Activated CD4-positive, alpha-beta T cell treated with anti-CD3 and anti-CD28 coated beads, Interleukin-2, amount 10 ng/mL, durations not matched to agents 7 days and 5 days (primary cell): Measurements from ENCODE around the gene NFATC2. TPM values are rescaled to one million over a fixed set of nuclear protein-coding genes. Genes with fewer than 3 reads are reported as not detected.
"Not testable (repeated sequence)": the region's sequence is repeated elsewhere in the genome, so short reads cannot be mapped to it uniquely, and the experiment has no call there.

ENCODE experiments used
- CTCF ChIA-PET: fragments of 350-600 bp; sonication (Branson Sonifier 250); formaldehyde crosslinking; loops from one replicate; lab custom pipeline; 2021; ENCODE audit warnings: antibody characterized with exemption; lab: Charles Lee
- POLR2A ChIA-PET: fragments of 350-600 bp; sonication (Branson Sonifier 250); formaldehyde crosslinking; loops from one replicate; lab custom pipeline; 2021; ENCODE audit warnings: antibody characterized with exemption; lab: Charles Lee
- DNase-seq: peaks from one replicate; pipeline ENCODE4 v3.0.0-alpha.2; 2020
- H3K27ac Mint-ChIP-seq: one replicate; pipeline ENCODE4 v1.8.0; 2021; ENCODE audit warnings: mild to moderate bottlenecking, moderate library complexity, mixed read lengths
- H3K27me3 Mint-ChIP-seq: one replicate; pipeline ENCODE4 v1.8.0; 2021; ENCODE audit warnings: mixed read lengths
- H3K36me3 Mint-ChIP-seq: one replicate; pipeline ENCODE4 v1.8.0; 2021; ENCODE audit warnings: low read depth, mixed read lengths
- H3K4me1 Mint-ChIP-seq: one replicate; pipeline ENCODE4 v1.8.0; 2021; ENCODE audit warnings: mixed read lengths
- H3K4me3 Mint-ChIP-seq: one replicate; pipeline ENCODE4 v1.8.0; 2021; ENCODE audit warnings: mild to moderate bottlenecking, moderate library complexity, mixed read lengths
- H3K9me3 Mint-ChIP-seq: one replicate; pipeline ENCODE4 v1.8.0; 2021; ENCODE audit warnings: mixed read lengths
- total RNA-seq, 2 experiments: library from RNA; stranded (reverse); gene quantifications; one replicate each; pipeline ENCODE4 v1.2.3, GENCODE V29; 2021

Gene NFATC2
- total RNA-seq, 2 experiments from 2014 or later, result 62.0 to 68.8 TPM

DNA sequence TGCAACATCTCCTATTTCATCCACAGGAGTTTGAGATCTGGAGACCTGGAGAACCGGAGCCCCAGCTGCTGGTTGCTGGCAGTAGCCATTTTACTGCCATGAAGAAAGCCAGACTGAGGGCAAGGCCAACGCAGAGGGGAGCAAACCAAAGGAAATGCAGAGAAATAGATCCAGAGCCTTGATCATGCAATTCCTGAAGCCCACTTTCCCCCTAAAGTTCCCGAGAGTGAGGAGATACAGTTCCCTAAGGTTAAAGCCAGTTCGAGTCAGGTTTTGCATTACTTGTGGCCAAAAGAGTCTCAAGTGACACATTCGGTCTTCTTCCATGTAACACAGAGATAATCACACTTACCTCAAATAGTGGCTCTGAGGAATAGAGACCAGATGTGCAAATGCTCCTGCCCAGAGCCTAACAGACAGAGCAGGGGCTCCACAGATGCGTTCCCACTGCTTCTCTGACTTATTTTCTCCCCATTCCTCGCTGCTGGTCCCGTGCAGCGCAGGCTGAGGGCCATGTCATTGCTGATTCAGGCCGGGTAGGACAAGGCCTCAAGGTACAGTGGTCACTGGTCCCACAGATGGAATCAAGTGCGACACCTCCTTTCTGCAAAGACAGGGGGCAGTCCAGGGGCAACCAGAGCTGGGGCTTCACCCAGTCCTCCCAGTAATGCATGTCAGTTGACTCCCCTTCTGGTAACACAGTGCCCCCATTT, 35.1 kb upstream of the NFATC2 start:
- Mint-ChIP-seq H3K27ac (no peak overlapping the region), H3K4me3 (no peak overlapping the region), H3K27me3 (no peaks in the 10 kb centered on the region), H3K36me3 (no peaks in the 10 kb centered on the region), H3K4me1 (no peaks in the 10 kb centered on the region), H3K9me3 (peaks cover 6% of the 10 kb centered on the region)
- no peak for DNase-seq
- CTCF ChIA-PET, result no interaction called here
- POLR2A ChIA-PET, result no interaction called here

DNA sequence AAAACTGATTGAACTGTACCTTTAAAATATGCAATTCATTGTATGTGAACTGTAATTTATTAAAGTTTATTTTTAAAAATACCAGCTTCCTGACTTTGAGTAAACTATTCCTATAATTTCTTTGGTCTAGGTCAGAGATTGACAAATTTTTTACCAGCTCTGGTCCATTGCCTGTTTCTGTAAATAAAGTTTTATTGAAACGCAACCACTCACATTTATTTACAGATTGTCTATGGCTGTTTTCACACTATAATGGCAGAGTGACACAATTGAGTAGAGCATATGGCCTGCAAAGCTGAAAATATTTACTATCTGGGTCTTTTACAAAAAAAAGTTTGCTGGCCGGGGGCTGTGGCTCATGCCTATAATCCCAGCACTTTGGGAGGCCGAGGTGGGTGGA, 33.0 kb upstream of the NFATC2 start:
- Mint-ChIP-seq H3K4me3 (no peak overlapping the region), H3K4me1 (no peaks in the 10 kb centered on the region), H3K9me3 (peaks cover 8% of the 10 kb centered on the region), H3K27ac (no peak overlapping the region), H3K36me3 (no peaks in the 10 kb centered on the region), H3K27me3 (no peaks in the 10 kb centered on the region)
- no peak for DNase-seq
- ChIA-PET POLR2A (no interaction called here), CTCF (no interaction called here)

DNA sequence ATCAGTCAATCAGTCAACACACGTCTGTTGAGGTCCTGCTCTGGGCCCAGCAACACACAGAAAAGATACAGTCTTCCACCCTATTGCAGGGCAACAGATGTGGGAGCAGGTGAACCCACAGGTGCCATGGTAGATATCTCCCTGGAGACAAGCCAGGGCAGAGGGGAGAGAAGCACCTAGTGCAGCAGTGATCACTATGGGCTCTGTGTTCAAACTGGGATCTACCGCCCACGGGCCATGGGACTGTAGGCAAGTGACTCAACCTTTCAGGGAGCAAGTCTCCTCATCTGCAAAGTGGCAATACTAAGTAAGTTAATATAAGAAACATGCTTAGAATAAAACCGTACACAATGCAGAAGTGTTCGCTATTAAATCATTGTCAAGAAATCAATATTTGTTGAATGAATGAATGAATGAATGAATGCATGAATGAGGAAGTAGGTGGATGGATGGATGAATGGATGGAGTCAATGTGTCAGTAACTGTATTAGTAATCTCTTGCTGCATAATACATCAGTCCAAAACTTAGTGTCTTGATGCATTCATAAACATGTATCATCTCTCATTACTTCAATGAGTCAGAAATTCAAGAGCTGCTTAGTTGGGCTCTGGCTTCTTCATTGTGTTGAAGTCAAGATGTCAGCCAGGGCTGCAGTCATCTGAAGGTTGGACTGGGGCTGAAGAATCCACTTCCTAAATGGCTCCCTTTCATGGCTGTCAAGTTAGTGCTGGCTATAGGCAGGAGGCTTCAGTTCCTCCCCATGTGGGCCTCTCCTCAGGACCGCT, 31.9 kb upstream of the NFATC2 start:
- peaks cover 1% of the 10 kb centered on the region for H3K27me3 Mint-ChIP-seq
- H3K4me1 Mint-ChIP-seq, result no peaks in the 10 kb centered on the region
- no peaks in the 10 kb centered on the region for H3K36me3 Mint-ChIP-seq
- no peak overlapping the region for H3K27ac Mint-ChIP-seq
- ChIA-PET CTCF (interaction anchor here (1.5 kb wide), 1 partner anchor 20 kb away, joined by 3 read pairs; no protein-coding TSS in a partner anchor), POLR2A (no interaction called here)
- H3K4me3 Mint-ChIP-seq, result no peak overlapping the region
- peaks cover 9% of the 10 kb centered on the region for H3K9me3 Mint-ChIP-seq
- no peak for DNase-seq

DNA sequence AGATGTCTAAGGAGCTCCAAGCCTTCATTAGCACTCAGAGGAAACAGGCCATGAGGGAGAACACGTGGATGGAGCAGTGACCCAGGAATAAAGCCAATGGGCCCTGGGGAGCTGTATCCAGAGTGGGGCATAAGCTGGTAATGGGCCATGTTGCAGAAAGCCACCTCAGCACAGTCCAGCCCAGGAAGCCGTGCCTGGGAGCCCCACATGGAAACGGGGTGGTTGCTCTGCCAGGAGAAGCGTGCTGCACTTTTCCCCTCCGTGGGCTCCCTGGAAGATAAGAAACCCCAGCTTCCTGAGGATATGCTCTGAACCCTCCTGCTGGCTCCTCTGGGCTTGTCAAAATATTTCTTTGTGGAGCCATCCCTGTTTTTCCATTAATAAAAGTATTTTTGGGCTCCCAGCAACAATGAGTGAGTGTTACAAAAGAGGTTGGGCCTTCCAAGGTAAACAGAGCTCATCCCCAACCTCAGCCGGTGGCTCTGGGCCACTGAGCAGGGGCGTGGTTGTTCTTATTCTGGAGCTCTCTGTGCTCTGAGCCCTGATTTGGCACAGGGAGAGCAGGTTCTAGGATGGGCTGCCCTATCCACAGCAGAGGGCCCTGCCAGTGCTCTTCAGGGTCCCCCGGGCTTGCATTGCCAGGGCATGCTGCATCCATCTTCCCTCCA, 31.2 kb upstream of the NFATC2 start:
- no peak overlapping the region for H3K27ac Mint-ChIP-seq
- POLR2A ChIA-PET, result no interaction called here
- peaks cover 12% of the 10 kb centered on the region for H3K9me3 Mint-ChIP-seq
- DNase-seq, result no peak
- no peaks in the 10 kb centered on the region for H3K4me1 Mint-ChIP-seq
- peaks cover 4% of the 10 kb centered on the region for H3K27me3 Mint-ChIP-seq
- H3K4me3 Mint-ChIP-seq, result no peak overlapping the region
- no peaks in the 10 kb centered on the region for H3K36me3 Mint-ChIP-seq
- CTCF ChIA-PET, result interaction anchor here (1.5 kb wide), 1 partner anchor 21 kb away, joined by 3 read pairs; no protein-coding TSS in a partner anchor

DNA sequence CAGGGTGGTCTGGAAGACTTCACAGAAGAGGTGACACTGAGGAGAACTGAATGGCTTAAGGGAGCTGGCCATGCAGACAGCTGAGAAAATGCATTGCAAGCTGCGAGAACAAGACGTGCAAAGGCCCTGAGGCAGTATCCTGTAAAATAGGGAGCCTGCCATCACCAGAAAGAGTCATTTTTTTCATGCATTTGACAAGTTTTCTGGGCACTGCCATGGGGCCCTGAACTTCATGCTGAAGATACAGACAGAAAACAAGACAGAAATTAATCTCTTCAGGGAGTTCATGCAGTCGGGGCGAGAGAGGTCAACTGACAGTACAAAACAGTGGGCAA, 28.9 kb upstream of the NFATC2 start:
- Mint-ChIP-seq H3K4me1 (no peaks in the 10 kb centered on the region), H3K27me3 (peaks cover 14% of the 10 kb centered on the region), H3K4me3 (no peak overlapping the region), H3K27ac (no peak overlapping the region), H3K36me3 (no peaks in the 10 kb centered on the region), H3K9me3 (peaks cover 14% of the 10 kb centered on the region)
- DNase-seq, result no peak
- CTCF ChIA-PET, result interaction anchor here (1.0 to 1.2 kb wide), 2 partner anchors 10 to 25 kb away, joined by 3 read pairs; no protein-coding TSS in a partner anchor
- POLR2A ChIA-PET, result no interaction called here

DNA sequence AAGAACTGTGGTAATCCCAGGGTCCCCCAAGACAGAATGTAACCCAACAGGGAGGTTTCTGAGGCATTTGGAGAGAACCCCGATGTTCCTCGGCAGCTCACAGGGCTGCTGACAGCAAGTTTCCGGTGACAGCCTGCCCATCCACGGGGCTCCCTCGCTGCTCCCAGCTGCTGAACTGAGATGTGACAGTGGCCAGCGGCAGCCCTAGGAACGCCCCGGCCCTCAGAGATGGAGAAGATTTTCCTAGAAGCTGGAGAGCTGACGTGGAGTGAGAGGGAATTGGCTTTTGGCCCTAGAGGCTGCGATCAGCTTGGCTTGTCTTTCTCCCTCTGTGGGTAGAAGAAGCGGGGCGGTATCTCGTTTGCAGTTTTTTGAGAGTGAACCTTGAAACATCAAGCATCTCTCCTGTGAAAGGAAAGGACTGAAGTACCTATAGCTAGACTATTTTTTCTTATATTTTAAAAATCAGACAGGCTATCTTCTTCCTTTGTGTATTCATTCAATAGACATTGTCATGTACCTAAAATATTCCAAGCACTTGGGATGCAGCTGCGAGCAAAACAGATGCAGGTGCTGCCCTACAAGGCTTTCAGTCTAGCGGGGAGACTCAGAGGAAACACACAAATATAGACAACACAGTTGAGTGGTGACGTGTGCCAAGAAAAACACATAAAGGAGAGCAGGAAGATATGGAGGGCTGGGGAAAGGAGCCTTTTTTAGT, 28.4 kb upstream of the NFATC2 start:
- no peak for DNase-seq

DNA sequence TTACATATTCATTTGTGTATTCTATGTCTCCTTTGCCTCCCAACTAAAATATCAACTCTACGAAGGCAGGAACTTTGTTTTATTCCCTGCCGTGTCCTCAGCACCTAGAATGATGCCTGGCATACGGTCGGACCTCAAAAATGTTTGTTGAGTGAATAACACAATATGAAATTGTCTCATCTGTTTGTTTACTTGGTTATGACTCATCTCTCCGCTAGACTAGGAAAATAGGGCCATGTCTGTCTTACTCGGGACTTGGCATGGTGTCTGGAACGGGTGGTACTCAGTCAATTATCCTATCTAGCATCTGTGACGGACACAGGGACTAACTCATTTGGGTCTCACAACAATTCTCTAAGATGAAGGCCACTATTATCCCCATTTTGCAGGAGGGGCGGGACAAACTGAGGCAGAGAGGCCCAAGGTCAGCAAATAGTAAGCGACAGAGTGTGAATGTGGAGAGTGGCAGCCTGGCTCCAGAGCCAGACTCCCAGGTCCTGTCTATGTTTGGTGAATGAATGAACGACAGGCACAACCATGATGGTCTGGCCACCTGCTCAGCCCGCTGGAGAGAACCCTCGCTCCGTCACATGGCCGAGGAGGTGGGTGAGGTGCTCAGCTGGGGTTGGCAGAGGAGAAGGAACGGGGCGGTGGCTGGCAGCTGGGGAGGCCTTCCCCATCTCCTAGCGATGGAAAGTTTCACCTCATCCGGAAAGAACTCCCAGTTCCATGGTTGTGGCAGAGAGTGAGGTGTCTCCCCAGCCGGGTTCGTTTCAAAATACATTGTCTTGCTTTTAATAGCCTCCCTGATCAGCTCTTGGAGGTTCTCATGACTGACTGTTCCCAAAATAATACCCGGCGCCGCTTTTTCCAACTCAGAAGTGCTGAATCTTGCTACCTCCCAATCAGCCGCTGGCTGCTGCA, 27.6 kb upstream of the NFATC2 start:
- ChIA-PET POLR2A (no interaction called here), CTCF (interaction anchor here (0.7 to 1.2 kb wide), 2 partner anchors 11 to 28 kb away, joined by 3 read pairs; no protein-coding TSS in a partner anchor)
- H3K9me3 Mint-ChIP-seq, result peaks cover 14% of the 10 kb centered on the region
- H3K27me3 Mint-ChIP-seq, result peaks cover 20% of the 10 kb centered on the region
- H3K36me3 Mint-ChIP-seq, result no peaks in the 10 kb centered on the region
- DNase-seq, result no peak
- H3K4me1 Mint-ChIP-seq, result no peaks in the 10 kb centered on the region
- no peak overlapping the region for H3K27ac Mint-ChIP-seq
- H3K4me3 Mint-ChIP-seq, result no peak overlapping the region

More for the DNA sequence above, 28.4 kb upstream of the NFATC2 start:
- ChIA-PET CTCF (interaction anchor here (0.7 to 1.2 kb wide), 3 partner anchors 10 to 27 kb away, joined by 3 read pairs; no protein-coding TSS in a partner anchor), POLR2A (no interaction called here)
- Mint-ChIP-seq H3K9me3 (peaks cover 14% of the 10 kb centered on the region), H3K27ac (no peak overlapping the region), H3K4me3 (no peak overlapping the region), H3K27me3 (peaks cover 19% of the 10 kb centered on the region), H3K36me3 (no peaks in the 10 kb centered on the region), H3K4me1 (no peaks in the 10 kb centered on the region)

DNA sequence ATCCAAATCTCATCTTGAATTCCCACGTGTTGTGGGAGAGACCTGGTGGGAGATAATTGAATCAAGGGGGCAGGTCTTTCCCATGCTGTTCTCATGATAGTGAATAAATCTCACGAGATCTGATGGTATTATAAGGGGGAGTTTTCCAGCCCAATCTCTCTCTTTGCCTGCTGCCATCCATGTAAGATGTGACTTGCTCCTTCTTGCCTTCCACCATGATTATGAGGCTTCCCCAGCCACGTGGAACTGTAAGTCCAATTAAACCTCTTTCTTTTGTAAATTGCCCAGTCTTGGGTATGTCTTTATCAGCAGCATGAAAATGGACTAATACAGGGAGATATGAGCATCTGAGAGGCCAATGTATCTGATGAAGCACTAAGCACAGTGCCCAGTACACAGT, 26.0 kb upstream of the NFATC2 start:
- H3K27me3 Mint-ChIP-seq, result peaks cover 31% of the 10 kb centered on the region
- DNase-seq, H3K4me3 Mint-ChIP-seq, H3K36me3 Mint-ChIP-seq, CTCF ChIA-PET, H3K4me1 Mint-ChIP-seq, H3K27ac Mint-ChIP-seq, POLR2A ChIA-PET, H3K9me3 Mint-ChIP-seq: not testable (repeated sequence)

DNA sequence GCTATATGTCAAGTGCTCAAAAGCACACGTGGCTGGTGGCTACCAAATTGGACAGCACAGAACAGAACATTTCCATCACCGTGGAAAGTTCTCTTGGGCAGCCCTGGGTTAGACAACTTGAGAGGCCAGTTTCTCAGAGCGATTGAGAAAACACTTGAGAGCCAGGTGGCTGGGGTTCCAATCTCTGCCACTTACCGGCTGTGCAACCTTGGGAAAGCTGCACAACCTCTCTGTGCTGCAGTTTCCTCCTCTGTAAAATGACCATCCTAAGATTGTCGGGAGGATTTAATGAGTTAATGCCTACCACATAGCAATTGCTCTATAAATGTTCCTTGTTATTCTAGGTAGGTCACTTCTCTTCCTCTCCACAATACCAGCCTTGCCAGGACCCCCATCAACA, 25.1 kb upstream of the NFATC2 start:
- Mint-ChIP-seq H3K36me3 (no peaks in the 10 kb centered on the region), H3K4me3 (no peak overlapping the region), H3K4me1 (peaks cover 12% of the 10 kb centered on the region), H3K9me3 (peaks cover 7% of the 10 kb centered on the region), H3K27ac (no peak overlapping the region), H3K27me3 (peaks cover 40% of the 10 kb centered on the region)
- ChIA-PET CTCF (interaction anchor here (1.2 kb wide), 1 partner anchor 26 kb away, joined by 4 read pairs; no protein-coding TSS in a partner anchor), POLR2A (no interaction called here)
- DNase-seq, result no peak

DNA sequence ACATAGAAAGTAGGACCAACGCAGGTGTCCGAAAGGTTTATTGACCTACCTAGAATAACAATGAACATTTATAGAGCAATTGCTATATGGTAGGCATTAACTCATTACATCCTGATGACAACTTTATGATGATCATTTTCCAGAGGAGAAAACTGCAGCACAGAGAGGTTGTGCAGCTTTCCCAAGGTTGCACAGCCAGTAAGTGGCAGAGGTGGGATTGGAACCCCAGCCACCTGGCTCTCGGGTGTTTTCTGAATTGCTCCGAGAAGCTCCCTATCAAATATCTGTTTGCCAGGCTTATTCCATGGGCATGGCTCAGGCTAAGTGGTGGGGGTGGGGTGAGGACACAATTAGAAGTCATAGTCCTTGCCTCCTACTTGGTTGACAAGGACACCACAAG, 24.1 kb upstream of the NFATC2 start:
- peaks cover 17% of the 10 kb centered on the region for H3K4me1 Mint-ChIP-seq
- POLR2A ChIA-PET, result no interaction called here

DNA sequence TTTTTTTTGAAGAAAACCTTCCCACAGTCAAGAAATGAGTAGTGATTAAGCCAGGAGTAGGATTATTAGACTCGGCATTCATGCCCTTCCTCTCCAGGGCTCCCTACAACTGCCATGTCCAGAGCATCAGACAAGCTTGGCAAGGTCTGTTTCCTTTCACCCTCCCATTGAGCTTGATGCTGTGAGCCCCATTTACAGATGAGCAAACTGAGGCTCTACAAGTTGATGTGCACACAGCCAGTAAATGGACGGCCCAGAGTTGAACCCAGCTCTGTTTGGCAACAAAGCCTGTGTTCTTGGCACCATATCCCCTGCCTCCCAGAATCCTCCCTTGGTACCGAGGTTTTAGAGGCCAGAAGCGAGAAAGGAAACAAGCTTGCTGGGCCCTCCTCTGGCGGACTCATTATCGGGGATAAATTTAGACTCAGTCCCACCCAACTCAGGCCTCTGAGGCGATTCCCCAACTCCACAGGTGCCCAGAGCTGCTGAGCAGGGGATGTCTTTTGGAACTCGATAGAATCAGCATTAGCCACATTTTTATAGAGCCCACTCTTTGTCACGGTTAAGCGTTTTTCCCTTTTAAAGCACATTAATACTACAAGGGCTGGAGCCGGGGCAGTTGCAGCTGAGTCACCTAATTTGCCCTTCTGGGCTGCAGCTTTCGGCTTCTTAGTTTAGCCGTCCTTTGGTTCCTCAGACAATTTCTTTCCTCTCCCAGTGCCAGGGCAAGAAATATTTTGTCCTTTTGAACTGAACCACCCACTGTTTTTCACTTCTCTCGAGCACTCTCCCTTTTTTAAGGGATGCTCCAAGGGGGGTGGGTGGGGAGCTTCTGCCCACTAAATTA, 23.0 kb upstream of the NFATC2 start:
- CTCF ChIA-PET, result interaction anchor here (0.9 kb wide), 1 partner anchor 167 kb away, joined by 3 read pairs; no protein-coding TSS in a partner anchor
- H3K9me3 Mint-ChIP-seq, result peaks cover 6% of the 10 kb centered on the region
- H3K4me3 Mint-ChIP-seq, result no peak overlapping the region
- H3K27me3 Mint-ChIP-seq, result peaks cover 57% of the 10 kb centered on the region
- H3K4me1 Mint-ChIP-seq, result peaks cover 25% of the 10 kb centered on the region
- POLR2A ChIA-PET, result no interaction called here
- no peak overlapping the region for H3K27ac Mint-ChIP-seq
- no peak for DNase-seq
- no peaks in the 10 kb centered on the region for H3K36me3 Mint-ChIP-seq

More for the DNA sequence above, 24.1 kb upstream of the NFATC2 start:
- Mint-ChIP-seq H3K27me3 (peaks cover 46% of the 10 kb centered on the region), H3K36me3 (no peaks in the 10 kb centered on the region), H3K27ac (no peak overlapping the region), H3K4me3 (no peak overlapping the region), H3K9me3 (peaks cover 7% of the 10 kb centered on the region)
- no peak for DNase-seq
- CTCF ChIA-PET, result interaction anchor here (1.2 kb wide), 1 partner anchor 25 kb away, joined by 4 read pairs; no protein-coding TSS in a partner anchor
